Inferior parietal cortex (tissue), 1 donor: ENCODE measurements around the gene KCNG1.
"Not testable (repeated sequence)": the region's sequence is repeated elsewhere in the genome, so short reads cannot be mapped to it uniquely, and the experiment has no call there.

Experiments used
- DNase-seq: peaks from one replicate; pipeline ENCODE4 v3.0.0-alpha.2; 2016; ENCODE audit errors: extremely low spot score

Gene KCNG1

GRCh38 chr20:51022803-51023616 is at the start of gene KCNG1:
Gene KCNG1, minus strand, starts transcription at chr20:51023107. Its CDS starts 12,769 bp downstream, at chr20:51010338.
- no peak for DNase-seq

- no peak for DNase-seq
These were observed 47.7 kb upstream of the KCNG1 start for GRCh38 chr20:51070621-51071020.

GRCh38 chr20:51067792-51068191 is 44.9 kb upstream of the KCNG1 start:
- DNase-seq: no peak

GRCh38 chr20:51065615-51066014 is 42.7 kb upstream of the KCNG1 start:
- no peak for DNase-seq

GRCh38 chr20:51064137-51064536 is 41.2 kb upstream of the KCNG1 start:
- DNase-seq: no peak

GRCh38 chr20:51062065-51062464 is 39.2 kb upstream of the KCNG1 start:
- DNase-seq: no peak

GRCh38 chr20:51061418-51062045 is 38.6 kb upstream of the KCNG1 start:
- DNase-seq: no peak

- no peak for DNase-seq
These were observed 37.4 kb upstream of the KCNG1 start for GRCh38 chr20:51060301-51060700.

GRCh38 chr20:51059862-51060261 is 37.0 kb upstream of the KCNG1 start:
- DNase-seq: no peak

GRCh38 chr20:51058017-51058416 is 35.1 kb upstream of the KCNG1 start:
- DNase-seq: no peak

- no peak for DNase-seq
These were observed 31.3 kb upstream of the KCNG1 start for GRCh38 chr20:51054233-51054632.

GRCh38 chr20:51050531-51051075 is 27.7 kb upstream of the KCNG1 start:
- no peak for DNase-seq

GRCh38 chr20:51046021-51046985 is 23.4 kb upstream of the KCNG1 start:
- no peak for DNase-seq

GRCh38 chr20:51045492-51045891 is 22.6 kb upstream of the KCNG1 start:
- DNase-seq: not testable (repeated sequence)

- no peak for DNase-seq
These were observed 21.9 kb upstream of the KCNG1 start for GRCh38 chr20:51044796-51045195.

- no peak for DNase-seq
These were observed 20.9 kb upstream of the KCNG1 start for GRCh38 chr20:51043811-51044210.

- DNase-seq: no peak
These were observed 19.8 kb upstream of the KCNG1 start for GRCh38 chr20:51042657-51043247.

GRCh38 chr20:51042064-51042463 is 19.2 kb upstream of the KCNG1 start:
- DNase-seq: no peak

GRCh38 chr20:51037532-51038115 is 14.7 kb upstream of the KCNG1 start:
- no peak for DNase-seq

GRCh38 chr20:51036827-51037531 is 14.1 kb upstream of the KCNG1 start:
- DNase-seq: no peak
